GM12875 (cell line): Measurements from ENCODE around the gene NF1.

Source experiments
- H3K4me3 ChIP-seq: one replicate; pipeline ENCODE4 v1.5.1; 2011; ENCODE audit warnings: low read depth, low read length, control low read depth
- CTCF ChIP-seq: IDR thresholded peaks from 2 replicates; pipeline ENCODE4 v1.5.1; 2011; ENCODE audit warnings: low read depth, mild to moderate bottlenecking, control low read depth, inconsistent platforms, low read length, moderate library complexity, borderline replicate concordance; ENCODE audit not compliant: insufficient read depth

NF1 gene

GRCh38 chr17:31113939-31114338, 19.2 kb downstream of the NF1 start:
- TF ChIP-seq CTCF, result no peak
- no peak overlapping the region for H3K4me3 ChIP-seq

GRCh38 chr17:31114956-31115555, 20.3 kb downstream of the NF1 start:
- H3K4me3 ChIP-seq, result no peak overlapping the region
- no peak for TF ChIP-seq CTCF

GRCh38 chr17:31116167-31116566, 21.4 kb downstream of the NF1 start:
- no peak overlapping the region for H3K4me3 ChIP-seq
- TF ChIP-seq CTCF, result no peak

- H3K4me3 ChIP-seq, result no peak overlapping the region
- TF ChIP-seq CTCF, result no peak
Observed at GRCh38 chr17:31122746-31123145, 28.0 kb downstream of the NF1 start.

- H3K4me3 ChIP-seq, result no peak overlapping the region
- no peak for TF ChIP-seq CTCF
Observed at GRCh38 chr17:31126318-31126717, 31.5 kb downstream of the NF1 start.

- TF ChIP-seq CTCF, result no peak
- no peak overlapping the region for H3K4me3 ChIP-seq
Observed at GRCh38 chr17:31128241-31128640, 33.5 kb downstream of the NF1 start.
